ENCODE measurements around the gene UBASH3A. TPM values are rescaled to one million over a fixed set of nuclear protein-coding genes. Genes with fewer than 3 reads are reported as not detected.

The UBASH3A gene
- total RNA-seq, 4 donors from 2014 or later = 0.40 TPM; not detected in 3

- TF ChIP-seq EP300 (IDR thresholded peaks at IDR 0.05) (no peak), POLR2A (IDR thresholded peaks at IDR 0.05) (no peak), POLR2AphosphoS5 (IDR thresholded peaks at IDR 0.05) (no peak), CTCF (IDR thresholded peaks at IDR 0.05) (no peak)
These were observed 74.8 kb downstream of the UBASH3A start for GRCh38 chr21:42478504-42478903.

GRCh38 chr21:42479582-42479981 is 75.9 kb downstream of the UBASH3A start:
- Histone ChIP-seq H3K4me3 (no peak overlapping the region), H3K27me3 (peaks cover 12% of the 10 kb centered on the region), H3K9me3 (no peaks in the 10 kb centered on the region), H3K27ac (no peak overlapping the region), H3K36me3 (no peaks in the 10 kb centered on the region), H3K4me1 (no peaks in the 10 kb centered on the region)
- 77% methylated on average over 3 of the region's 5 CpGs; no CpG with 5 or more reads in 1 of the 2 donors for WGBS, 2 donors (ENCODE audit: low coverage in 1 of 2)
- TF ChIP-seq POLR2A (IDR thresholded peaks at IDR 0.05) (no peak), POLR2AphosphoS5 (IDR thresholded peaks at IDR 0.05) (no peak), CTCF (IDR thresholded peaks at IDR 0.05) (no peak), EP300 (IDR thresholded peaks at IDR 0.05) (no peak)
- no peak for ATAC-seq

More at GRCh38 chr21:42478504-42478903, 74.8 kb downstream of the UBASH3A start:
- Histone ChIP-seq H3K4me1 (no peaks in the 10 kb centered on the region), H3K27me3 (peaks cover 23% of the 10 kb centered on the region), H3K4me3 (no peak overlapping the region), H3K9me3 (no peaks in the 10 kb centered on the region), H3K36me3 (no peaks in the 10 kb centered on the region), H3K27ac (no peak overlapping the region)
- WGBS, 2 donors (ENCODE audit: low coverage in 1 of 2) = 55 to 58% methylated on average over 2 to 7 of the region's 7 CpGs
- no peak for ATAC-seq

GRCh38 chr21:42480736-42481135 is 77.0 kb downstream of the UBASH3A start:
- Histone ChIP-seq H3K27me3 (peaks cover 10% of the 10 kb centered on the region), H3K4me1 (peaks cover 0 to 5% (median 0%) of the 10 kb centered on the region in 3 donors), H3K27ac (no peak overlapping the region), H3K9me3 (no peaks in the 10 kb centered on the region), H3K4me3 (no peak overlapping the region), H3K36me3 (no peaks in the 10 kb centered on the region)
- TF ChIP-seq CTCF (IDR thresholded peaks at IDR 0.05) (no peak), EP300 (IDR thresholded peaks at IDR 0.05) (no peak), POLR2AphosphoS5 (IDR thresholded peaks at IDR 0.05) (no peak), POLR2A (IDR thresholded peaks at IDR 0.05) (no peak)
- ATAC-seq = no peak
- WGBS, 2 donors (ENCODE audit: low coverage in 1 of 2) = 70 to 91% methylated on average over 2 to 10 of the region's 10 CpGs

- H3K9me3 ChIP-seq = no peaks in the 10 kb centered on the region
- peaks cover 0 to 9% (median 0%) of the 10 kb centered on the region in 3 donors for H3K4me1 ChIP-seq
- WGBS, 2 donors (ENCODE audit: low coverage in 1 of 2) = 86 to 96% methylated on average over 3 to 4 of the region's 4 CpGs
- H3K36me3 ChIP-seq = no peaks in the 10 kb centered on the region
- H3K4me3 ChIP-seq = no peak overlapping the region
- peaks cover 5% of the 10 kb centered on the region for H3K27me3 ChIP-seq
- TF ChIP-seq CTCF (IDR thresholded peaks at IDR 0.05) (no peak), POLR2A (IDR thresholded peaks at IDR 0.05) (no peak), EP300 (IDR thresholded peaks at IDR 0.05) (no peak), POLR2AphosphoS5 (IDR thresholded peaks at IDR 0.05) (no peak)
- ATAC-seq = no peak
- H3K27ac ChIP-seq = no peak overlapping the region
These were observed 77.5 kb downstream of the UBASH3A start for GRCh38 chr21:42481169-42481568.

- Histone ChIP-seq H3K27me3 (peaks cover 6% of the 10 kb centered on the region), H3K36me3 (no peaks in the 10 kb centered on the region), H3K4me1 (peaks cover 0 to 17% (median 0%) of the 10 kb centered on the region in 3 donors), H3K4me3 (no peak overlapping the region), H3K27ac (no peak overlapping the region), H3K9me3 (no peaks in the 10 kb centered on the region)
- TF ChIP-seq EP300 (IDR thresholded peaks at IDR 0.05) (no peak), POLR2AphosphoS5 (IDR thresholded peaks at IDR 0.05) (no peak), POLR2A (IDR thresholded peaks at IDR 0.05) (no peak), CTCF (IDR thresholded peaks at IDR 0.05) (no peak)
- no peak for ATAC-seq
- WGBS, 2 donors (ENCODE audit: low coverage in 1 of 2) = 83 to 100% methylated on average over 1 to 2 of the region's 7 CpGs
These were observed 81.3 kb downstream of the UBASH3A start for GRCh38 chr21:42484966-42485365.
